DLD1 (cell line): ENCODE measurements around the gene PTPRK.

Source experiments
- in situ Hi-C: cut with HindIII; loops from 2 replicates; pipeline ENCODE4 v1.10.0; 2017; ENCODE audit warnings: low sequenced_read_pairs

PTPRK gene

DNA sequence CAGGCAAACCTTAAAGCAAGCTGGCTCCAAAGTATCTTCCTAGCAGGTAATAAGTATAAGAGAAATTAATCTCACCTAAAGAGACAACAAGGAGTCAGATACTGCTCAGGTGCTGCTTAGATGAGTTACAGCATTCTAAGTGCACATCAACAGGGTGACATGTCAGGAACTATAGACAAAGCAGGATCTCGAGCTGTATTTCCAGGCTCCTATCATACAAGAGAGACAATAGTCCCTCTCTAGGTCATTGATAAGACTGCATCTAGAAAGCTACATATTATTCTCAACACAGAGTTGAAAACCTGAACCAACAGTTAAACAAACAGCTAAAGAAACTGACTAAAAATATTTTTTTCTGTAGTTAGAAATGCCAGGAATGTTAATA lies 3.9 kb downstream of the PTPRK start:
- in situ Hi-C loops, result no loop called here

DNA sequence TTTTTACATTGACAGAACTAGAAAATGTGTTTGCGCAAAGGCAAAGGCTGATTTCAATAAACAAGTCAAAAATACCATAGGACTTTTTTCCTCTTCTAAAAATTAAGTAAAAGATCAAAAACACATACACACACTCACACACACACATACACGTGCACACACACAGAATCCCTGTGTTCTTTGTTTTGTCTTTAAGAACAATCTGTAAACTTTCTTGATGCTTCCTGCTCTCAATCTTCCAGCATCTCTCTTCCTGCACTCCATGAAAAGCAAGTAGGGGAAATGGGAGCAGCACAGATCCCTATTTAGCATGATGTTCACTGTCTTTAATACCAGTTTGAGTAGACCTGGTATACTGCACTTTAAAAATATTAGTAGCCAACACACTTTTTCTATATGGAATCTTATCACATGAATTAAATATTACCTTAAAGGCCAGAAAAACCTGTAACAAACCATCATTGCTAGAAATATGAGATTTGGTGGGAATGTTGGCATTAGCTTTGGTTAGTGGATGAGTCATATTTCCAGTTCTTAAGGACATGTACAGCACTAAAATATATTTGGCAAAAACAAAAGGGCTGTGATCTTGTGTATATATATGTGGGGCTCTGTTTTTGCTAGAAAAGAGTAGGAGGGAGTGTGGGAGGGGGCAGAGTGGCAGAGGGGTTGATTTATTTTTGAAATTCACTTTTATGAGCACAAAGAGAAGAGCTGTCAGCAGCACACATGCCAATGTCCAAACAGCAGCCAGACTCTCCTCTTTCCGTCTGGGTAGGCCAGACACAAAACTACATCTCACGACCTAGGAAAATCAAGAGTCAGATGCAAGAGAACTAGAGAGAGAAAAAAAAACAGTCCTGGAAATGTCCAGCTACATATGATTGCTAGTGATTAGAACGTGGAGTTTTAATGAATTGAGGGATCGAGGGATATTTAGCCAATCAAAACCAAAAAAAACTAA lies 4.6 kb downstream of the PTPRK start:
- in situ Hi-C loops, result no loop called here

DNA sequence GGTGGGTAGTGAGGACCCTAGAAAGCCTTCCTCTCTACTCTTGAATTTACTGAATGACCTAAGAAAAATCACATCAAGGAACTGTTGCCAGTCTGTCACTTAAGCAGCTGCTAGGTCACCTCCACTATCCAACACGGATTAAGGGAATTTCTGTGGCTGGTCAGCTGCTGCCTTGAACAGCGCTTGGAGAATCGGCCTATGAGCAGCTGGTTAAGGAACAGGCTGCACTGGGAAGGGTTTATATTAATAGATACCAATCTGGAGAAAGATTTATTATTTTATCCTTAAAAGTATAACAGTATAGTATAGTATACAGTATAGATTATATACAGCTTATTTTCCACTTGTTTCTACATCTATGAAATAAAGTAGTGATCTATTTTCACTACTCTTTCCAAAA lies 6.5 kb downstream of the PTPRK start:
- in situ Hi-C loops, result no loop called here

DNA sequence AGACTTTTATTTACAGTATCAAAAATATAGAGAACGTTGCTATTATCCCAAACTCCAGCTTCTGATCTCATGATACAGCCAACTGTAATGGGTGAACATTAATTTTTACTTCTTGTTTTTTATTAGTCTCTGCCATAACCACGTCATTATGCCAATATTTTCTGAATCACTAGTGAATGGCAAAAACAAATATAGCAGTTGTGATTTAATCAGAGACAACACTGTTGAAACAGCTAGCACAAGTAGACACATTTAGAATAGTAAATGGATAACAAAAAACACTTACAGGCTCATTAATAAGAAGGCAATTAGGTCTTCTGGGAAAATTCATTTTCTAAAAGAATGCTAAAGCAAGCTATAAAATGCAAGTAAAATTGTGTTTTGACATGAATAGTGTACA lies 8.1 kb downstream of the PTPRK start:
- in situ Hi-C loops, result no loop called here

DNA sequence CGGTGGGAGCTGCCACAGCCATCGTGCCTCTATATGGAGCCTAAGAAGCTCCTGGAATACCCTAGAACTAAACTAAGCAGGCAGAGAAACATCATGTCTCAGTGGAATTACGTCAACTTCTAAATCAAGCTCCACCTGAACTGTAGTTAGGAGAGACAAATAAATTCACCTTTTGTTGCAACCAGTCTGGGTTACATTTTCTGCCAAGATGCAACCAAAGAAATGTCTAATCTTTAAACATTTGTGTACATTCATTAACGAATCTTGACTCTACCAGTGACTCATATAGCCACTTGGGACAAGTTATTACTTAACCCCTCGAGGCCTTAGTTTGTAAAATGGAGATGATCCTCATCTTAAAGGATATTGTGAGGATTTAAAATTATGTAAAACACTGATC lies 8.9 kb downstream of the PTPRK start:
- in situ Hi-C loops, result no loop called here

DNA sequence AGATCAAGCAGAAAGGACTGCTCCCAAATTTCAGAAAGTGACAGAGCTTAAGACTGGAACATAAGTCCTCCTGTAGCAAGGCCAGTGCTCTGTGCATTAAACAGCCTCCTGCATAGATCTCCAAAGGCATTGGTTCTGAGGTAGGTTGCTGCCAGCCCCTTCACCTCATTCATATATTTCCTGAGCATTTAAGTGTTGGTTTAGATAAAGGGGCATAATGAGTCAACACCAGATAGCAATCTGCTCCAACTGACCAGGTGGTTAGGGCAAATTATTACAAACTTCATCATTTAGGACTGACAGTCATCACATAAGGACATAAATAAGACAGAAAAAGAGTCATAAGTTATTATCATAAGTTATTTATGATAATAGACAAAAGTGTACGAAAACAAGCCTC lies 10.7 kb downstream of the PTPRK start:
- in situ Hi-C loops, result no loop called here

DNA sequence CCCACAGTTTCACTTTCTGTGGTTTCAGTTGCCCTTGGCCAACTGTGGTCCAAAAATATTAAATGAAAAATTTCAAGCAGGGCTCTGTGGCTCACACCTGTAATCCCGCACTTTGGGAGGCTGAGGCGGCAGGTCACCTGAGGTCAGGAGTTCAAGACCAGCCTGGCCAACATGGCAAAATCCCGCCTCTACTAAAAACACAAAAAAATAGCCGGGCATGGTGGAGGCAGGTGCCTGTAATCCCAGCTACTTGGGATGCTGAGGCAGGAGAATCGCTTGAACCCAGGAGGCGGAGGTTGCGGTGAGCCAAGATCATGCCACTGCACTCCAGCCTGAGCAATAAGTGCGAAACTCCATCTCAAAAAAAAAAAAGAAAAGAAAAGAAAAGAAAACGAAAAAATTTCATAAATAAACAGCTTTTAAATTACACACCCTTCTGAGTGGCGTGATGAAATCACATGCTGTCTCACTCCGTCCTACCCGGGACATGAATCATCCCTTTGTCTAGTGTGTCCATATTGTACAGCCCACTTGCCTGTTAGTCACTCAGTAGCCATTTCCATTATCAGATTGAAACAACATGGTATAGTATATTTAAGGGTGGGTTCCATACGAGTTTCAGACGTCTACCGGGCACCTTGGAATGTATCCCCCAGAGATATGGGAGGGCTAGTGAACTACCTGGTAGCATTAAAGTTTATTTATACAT lies 11.7 kb downstream of the PTPRK start:
- in situ Hi-C loops, result no loop called here

DNA sequence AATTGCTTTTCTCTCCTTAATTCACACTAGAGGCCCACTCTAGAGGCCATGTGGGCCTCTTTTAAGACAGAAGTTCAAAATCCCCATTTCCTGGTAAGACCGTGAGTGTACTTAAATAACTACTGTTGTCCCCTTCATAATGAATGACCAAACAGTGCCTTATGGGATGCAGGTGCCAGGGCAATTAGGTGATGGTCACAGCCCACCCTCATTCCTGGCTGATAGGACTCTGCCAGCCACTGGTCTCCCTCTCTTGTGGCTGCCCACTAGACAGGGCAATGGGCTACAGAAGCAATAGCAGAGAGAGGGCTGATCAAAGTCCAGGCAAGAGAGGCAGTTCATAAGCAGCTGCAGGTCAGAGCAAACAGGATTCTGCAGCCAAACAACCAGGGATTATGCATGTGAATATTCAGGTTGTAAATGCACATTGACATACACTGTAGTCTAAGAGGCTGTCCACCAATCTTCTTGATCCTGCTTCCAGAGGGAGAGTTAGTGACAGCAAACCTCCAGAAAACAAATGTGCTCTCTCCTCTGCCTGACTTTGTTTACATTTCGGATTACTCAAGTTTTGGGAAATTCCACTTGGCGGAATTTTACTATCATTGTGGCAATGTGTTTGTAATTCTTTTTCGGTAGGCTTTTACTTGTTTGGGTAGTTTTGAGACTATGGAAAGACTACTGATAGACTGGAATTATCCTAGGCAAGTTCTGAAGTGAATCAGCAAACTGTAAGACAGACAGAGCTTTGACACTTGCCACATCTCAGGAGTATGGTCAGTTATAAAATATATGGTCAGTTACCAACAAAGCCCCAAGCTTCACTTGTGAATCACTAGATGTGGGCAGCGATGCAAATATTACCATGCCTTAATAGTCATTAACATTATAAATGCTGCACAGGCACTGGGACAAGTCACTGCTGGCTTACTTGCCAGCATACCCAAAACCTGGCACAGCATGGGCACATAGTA lies 12.8 kb downstream of the PTPRK start:
- in situ Hi-C loops, result no loop called here

DNA sequence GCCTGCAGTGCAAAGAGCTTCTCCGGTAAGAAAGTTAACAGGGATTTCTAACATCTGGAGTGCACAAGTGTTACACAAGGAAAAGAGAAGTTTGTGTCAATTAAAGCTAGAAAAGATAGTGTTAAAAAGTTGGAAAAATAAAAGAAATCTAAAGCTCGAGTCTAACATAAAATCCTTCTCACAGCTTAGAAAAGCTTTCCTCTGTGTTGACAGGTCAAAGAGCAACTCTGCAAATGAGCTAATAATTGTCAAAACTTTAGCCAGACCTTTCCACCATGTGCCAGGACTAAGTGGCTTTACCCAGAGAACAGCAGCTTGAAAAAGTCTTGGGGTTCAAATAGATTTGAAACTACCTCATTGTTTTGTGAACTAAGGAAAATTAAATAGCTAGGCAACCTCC lies 14.8 kb downstream of the PTPRK start:
- in situ Hi-C loops, result no loop called here

DNA sequence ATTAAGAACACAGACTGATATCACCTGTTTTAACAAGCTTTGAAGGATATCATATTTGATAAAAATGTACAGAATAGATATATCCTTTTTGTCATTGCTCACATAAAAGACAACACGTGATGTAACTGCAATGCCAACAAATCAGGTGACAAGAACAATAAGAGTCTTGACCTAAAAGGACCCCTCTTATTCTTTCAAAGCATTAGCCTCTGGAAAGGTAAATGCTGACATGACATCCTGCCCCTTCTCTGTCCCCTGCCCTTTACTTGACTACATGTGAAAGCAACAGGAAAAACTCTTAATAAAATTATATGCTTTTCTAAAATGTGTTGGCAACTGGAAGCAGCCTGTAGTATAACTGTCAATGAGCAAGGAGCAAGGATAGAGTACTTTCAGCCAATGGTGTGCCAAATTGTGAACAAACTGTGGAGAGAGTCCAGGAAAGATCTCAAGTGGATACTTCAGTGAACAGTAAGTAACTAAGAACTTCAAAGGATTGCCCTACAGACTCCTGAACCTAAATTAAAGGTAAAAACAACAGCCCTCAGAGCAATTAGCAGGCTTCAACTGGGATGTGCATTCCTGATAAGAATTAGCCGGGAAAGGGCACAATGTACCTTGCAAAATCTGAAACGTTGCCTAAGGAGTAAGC lies 16.3 kb downstream of the PTPRK start:
- in situ Hi-C loops, result no loop called here

DNA sequence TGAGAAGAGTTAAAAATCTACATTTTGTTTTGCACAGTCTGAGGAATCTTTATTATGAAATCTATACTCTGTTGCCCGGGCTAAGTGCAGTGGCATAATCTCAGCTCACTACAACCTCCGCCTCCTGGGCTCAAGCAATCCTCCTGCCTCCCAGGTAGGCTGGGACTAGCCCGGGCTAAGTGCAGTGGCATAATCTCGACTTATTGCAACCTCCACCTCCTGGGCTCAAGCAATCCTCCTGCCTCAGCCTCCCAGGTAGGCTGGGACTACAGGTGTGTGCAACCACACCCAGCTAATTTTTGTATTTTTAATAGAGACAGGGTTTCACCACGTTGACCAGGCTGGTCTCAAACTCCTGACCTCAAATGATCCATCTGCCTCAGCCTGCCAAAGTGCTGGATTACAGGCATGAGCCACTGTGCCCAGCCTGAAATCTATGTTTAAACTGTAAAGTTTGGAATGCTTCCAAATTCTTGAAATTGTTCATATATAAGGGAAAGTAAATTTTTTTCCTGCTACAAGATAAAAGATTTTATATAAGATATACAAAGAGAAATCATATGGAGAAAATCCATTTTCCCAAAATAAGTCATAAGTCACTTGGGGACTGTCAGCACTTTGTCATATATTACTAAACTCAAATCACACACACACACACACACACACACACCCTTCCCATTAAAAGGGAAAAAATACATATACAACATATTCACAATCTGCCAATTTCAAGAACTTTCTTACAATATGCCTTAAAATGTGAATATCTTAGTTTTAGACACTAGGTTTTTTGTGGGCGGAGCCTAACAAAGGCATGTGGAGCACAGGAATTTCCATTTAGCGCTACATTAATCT lies 19.4 kb downstream of the PTPRK start:
- in situ Hi-C loops, result no loop called here

DNA sequence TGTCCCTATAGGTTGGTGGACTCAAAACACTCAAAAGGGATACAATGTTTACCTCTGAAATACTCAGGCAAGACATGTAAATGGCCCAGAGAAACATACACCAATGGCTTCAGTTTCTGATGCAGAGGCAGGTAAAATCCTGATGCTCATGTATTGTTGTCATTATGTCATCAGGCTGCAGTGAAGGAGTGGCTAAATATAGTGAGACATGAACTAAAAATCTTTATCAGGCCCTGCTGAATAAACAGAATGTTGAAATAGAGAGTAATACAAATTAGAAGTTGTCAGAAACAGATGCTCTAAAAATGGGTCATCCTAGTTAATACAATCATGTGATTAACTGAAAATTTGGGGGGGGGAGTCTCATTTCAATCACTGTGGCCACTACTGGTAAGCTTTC lies 20.4 kb downstream of the PTPRK start:
- in situ Hi-C loops, result no loop called here

DNA sequence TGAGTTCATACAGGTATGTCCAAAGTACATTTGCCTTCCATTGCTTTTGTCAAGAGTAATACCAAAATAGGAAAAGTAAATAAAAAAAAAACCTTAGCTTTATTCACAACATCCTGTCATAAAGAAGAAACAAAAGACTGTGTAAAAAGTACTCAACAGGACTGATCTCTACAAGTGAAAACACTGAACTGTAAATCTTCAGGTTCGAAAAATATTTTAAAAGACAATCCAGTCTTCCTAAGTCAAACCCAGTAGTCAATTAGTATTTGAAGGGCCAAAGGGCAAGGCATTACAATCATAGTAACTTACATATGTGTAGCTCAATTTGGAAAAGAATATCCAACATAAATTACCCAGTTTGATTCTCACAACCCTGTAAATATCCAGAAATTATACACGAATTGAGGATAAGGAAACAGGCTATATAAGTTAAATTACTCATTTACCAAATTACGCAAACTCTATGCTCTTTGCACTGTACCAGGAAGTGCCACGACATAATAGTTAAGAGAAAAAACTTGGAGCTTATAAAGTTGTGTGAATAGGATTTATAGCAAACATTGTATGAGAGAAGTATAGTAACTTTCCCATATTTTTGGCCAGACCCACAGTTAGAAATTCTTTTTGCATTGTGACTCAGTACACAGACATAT lies 21.2 kb downstream of the PTPRK start:
- in situ Hi-C loops, result no loop called here

DNA sequence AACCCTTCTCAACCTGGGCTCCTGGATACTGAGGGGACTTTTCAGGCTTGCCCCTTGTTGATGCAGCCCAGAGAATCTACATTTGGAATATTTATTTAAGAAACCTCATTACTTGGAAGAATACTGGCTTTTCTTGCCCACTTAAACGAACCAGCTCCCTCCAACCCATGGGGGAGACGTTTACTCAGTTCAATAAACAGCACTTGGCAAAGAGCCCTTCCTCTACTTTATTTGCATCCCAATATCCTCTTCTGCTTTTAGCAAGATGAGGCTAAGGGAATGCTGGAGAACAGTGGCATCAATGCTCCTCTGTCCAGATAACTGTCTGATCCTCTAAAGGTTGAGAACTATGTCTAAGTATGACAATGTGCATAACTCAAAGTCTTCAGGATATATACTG lies 22.2 kb downstream of the PTPRK start:
- in situ Hi-C loops, result no loop called here

DNA sequence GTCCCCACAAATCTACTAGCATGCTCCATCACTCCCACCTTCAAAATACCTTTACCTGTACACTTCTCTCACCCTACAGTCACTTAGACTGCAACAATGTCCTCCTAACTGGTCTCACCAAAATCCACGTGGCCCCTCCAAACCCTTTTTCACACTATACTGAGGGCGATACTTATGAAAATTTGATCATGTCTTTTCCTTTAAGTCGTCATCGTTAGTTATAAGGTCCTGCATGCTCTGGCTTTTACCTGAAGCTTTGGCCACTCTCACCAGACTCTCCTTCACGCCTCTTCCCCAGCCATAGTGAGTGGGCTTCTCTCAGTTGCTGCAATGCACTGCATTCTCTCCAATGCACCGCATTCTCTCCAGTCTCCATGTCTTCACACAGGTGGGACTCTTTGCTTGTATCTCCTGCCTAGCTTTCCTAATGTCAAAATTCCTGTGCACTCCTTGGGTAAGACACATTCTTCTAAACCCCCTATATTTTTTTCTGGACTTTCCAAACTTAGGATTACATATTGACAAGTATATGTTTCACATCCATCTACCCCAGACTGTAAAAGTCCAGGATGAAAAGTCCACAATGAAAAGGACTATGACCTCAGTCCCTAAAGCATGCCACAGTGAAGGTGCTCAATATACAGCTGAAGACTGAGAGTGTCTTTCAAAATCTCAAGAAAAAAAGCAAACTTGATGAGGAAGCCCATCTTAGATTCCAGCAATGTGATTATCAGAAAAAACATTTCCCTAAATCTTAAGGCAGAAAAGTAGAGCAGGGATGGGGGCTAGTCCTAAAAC lies 24.7 kb downstream of the PTPRK start:
- in situ Hi-C loops, result no loop called here

DNA sequence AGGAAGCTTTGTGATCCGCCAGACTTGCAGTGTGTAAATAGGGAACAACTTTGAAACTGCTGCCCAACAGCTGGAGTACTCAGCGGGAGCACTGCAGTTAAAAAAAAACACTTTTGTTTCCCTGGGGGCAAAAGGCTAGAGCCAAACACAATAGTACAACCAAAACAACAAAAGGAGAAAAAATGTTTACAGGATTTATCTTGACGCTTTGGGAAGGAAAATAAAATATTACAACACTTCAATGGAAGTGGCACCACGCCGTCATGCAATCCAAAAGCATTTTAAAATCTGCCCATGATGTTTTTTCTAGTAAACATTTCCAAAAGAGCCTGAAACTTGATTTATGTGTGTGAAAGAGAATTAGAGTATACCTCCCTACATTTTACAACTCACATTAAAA lies 26.0 kb downstream of the PTPRK start:
- in situ Hi-C loops, result no loop called here

DNA sequence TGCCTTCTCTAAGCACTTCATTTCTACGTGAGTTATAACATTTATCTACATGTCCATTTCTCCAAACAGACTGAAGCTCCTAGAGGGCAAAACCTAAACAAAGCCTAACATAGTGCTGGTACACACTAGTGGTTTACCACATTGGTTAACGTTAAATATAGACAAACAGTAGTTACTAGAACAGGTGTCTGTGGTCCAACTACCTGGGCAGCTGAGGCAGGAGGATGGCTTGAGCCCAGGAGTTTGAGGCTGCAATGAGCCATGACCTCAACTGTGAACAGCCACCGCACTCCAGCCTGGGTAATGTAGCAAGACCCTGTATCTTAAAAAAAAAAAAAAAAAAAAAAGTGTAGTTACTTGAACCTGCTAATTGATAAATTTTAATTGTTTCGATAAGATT lies 26.5 kb downstream of the PTPRK start:
- in situ Hi-C loops, result no loop called here

DNA sequence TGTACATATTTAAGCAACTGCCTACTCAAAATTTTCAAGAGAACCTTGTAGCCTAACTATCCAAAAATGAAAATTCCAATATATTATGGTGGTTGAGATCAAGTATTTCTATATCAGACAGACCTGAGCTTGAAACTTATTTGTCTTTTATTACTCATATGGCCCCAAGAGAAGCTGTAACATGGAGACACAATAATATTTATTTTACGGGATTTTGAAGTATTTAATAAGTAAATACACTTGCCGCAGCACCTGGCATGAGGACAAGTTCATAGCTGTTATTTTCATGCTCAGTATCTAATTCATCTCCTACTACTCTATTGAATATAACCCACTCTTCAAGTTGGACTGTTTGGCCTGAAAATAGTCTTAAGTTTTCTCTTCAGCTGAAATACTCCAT lies 28.0 kb downstream of the PTPRK start:
- in situ Hi-C loops, result no loop called here
